Common myeloid progenitor, CD34-positive (primary cell): ENCODE data around the gene NCS1.
"Not testable (repeated sequence)": the region's sequence is repeated elsewhere in the genome, so short reads cannot be mapped to it uniquely, and the experiment has no call there.

ENCODE experiments used
- CTCF ChIA-PET: fragments of 350-600 bp; sonication (Branson Sonifier 250); formaldehyde crosslinking; loops from one replicate; lab custom pipeline; 2021; ENCODE audit warnings: antibody characterized with exemption; lab: Charles Lee
- POLR2A ChIA-PET: fragments of 350-600 bp; sonication (Branson Sonifier 250); formaldehyde crosslinking; loops from one replicate; lab custom pipeline; 2021; ENCODE audit warnings: antibody characterized with exemption; lab: Charles Lee
- DNase-seq, 3 donors: peaks; one replicate each; pipeline versions ENCODE4 v3.0.0 to v3.0.0-alpha.2; 2013
- H3K27ac ChIP-seq, 2 experiments: 1 replicate in 1 of 2; 2 replicates in 1 of 2; pipeline ENCODE4 v1.7.0; 2013; ENCODE audit warnings: inconsistent platforms in 2 of 2, low read length in 2 of 2, mild to moderate bottlenecking in 2 of 2, low read depth in 1 of 2, moderate library complexity in 1 of 2; ENCODE audit not compliant: severe bottlenecking in 2 of 2, insufficient read depth in 1 of 2, poor library complexity in 1 of 2
- H3K27me3 ChIP-seq, 5 experiments: replicated peaks in 2 of 5; 1 replicate in 3 of 5; 2 replicates in 2 of 5; pipeline versions ENCODE4 v1.6.1 to v1.7.0; 2013; ENCODE audit warnings: low read length in 4 of 5, mild to moderate bottlenecking in 2 of 5, moderate library complexity in 2 of 5, inconsistent platforms in 1 of 5; ENCODE audit not compliant: insufficient read depth in 5 of 5, control insufficient read depth in 4 of 5
- H3K36me3 ChIP-seq, 4 experiments: 1 replicate in 2 of 4; 2 replicates in 2 of 4; pipeline versions ENCODE4 v1.6.1 to v1.7.0; 2013; ENCODE audit warnings: low read length in 3 of 4, control low read depth in 1 of 4, mild to moderate bottlenecking in 1 of 4; ENCODE audit not compliant: control insufficient read depth in 4 of 4, insufficient read depth in 4 of 4
- H3K4me1 ChIP-seq, 4 experiments: 1 replicate in 3 of 4; 2 replicates in 1 of 4; pipeline versions ENCODE4 v1.6.1 to v1.7.1; 2013; ENCODE audit warnings: low read length in 3 of 4, mild to moderate bottlenecking in 3 of 4, control low read depth in 1 of 4, inconsistent platforms in 1 of 4, moderate library complexity in 1 of 4; ENCODE audit not compliant: control insufficient read depth in 4 of 4, insufficient read depth in 4 of 4; ENCODE audit errors: control extremely low read depth in 1 of 4
- H3K4me3 ChIP-seq, 7 experiments: 1 replicate in 4 of 7; 2 replicates in 3 of 7; pipeline versions ENCODE4 v1.5.1 to v1.7.0; 2013; ENCODE audit warnings: mild to moderate bottlenecking in 7 of 7, low read length in 6 of 7, moderate library complexity in 6 of 7, inconsistent platforms in 2 of 7, low read depth in 2 of 7, control low read depth in 1 of 7; ENCODE audit not compliant: insufficient read depth in 4 of 7, control insufficient read depth in 1 of 7; ENCODE audit errors: extremely low read depth in 1 of 7
- H3K9me3 ChIP-seq, 5 experiments: 1 replicate in 4 of 5; 2 replicates in 1 of 5; pipeline versions ENCODE4 v1.6.1 to v1.7.1; 2013; ENCODE audit warnings: low read length in 4 of 5, mild to moderate bottlenecking in 2 of 5, inconsistent platforms in 1 of 5, low read depth in 1 of 5, moderate library complexity in 1 of 5; ENCODE audit not compliant: control insufficient read depth in 4 of 5, insufficient read depth in 2 of 5; ENCODE audit errors: control extremely low read depth in 1 of 5
- WGBS: methylation state at CpG from one replicate; pipeline ENCODE4 v1.1.5; 2013; ENCODE audit not compliant: insufficient coverage; 5-methylcytosine and 5-hydroxymethylcytosine counted together

Gene NCS1

DNA sequence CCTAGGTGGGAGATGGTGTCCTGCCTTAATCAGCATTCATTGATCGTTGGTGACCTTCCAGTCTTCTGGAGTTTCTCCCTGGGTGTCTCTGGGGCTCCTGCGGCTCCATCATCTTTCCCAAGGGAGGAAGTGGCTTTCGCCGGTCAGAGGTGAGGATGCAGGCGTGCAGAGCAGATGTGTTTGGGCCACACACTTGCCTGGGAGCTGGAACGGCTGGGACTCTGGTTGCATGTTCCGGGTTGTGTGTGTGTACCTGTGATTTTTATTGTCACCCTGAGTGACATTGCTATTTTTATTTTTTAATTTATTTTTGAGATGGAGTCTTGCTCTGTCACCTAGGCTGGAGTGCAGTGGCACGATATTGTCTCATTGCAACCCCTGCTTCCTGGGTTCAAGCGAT is 103.0 kb downstream of the NCS1 start:
- POLR2A ChIA-PET: no interaction called here

DNA sequence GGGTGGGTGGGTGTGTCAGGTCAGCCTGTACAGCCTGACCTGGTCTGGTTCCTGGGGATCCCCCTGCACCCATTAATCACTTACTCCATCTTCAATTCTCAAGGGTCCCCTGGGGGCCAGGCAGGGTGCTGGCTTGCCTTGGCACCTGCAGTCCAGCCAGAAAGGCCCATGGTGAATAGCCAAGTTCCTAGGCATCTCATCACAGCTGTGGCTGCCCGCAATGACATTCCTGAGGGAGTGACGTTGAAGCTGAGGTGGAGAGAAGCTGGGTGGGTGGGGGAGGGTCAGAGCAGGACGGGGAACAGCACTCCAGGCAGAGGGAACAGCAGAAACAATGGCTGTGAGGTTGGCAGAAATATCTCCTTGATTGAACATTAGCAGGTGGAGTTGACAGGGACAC is 103.9 kb downstream of the NCS1 start:
- Histone ChIP-seq H3K36me3 (no peaks in the 10 kb centered on the region), H3K4me1 (no peaks in the 10 kb centered on the region), H3K9me3 (no peaks in the 10 kb centered on the region), H3K27me3 (peaks cover 0 to 12% (median 4%) of the 10 kb centered on the region in 5 experiments), H3K27ac (no peak overlapping the region), H3K4me3 (no peak overlapping the region)
- POLR2A ChIA-PET: no interaction called here
- no peak for DNase-seq
- WGBS: 100% methylated on average over 3 of the region's 3 CpGs
- CTCF ChIA-PET: no interaction called here

More for the DNA sequence above, 103.0 kb downstream of the NCS1 start:
- DNase-seq: no peak
- H3K4me1 ChIP-seq: no peaks in the 10 kb centered on the region
- no peaks in the 10 kb centered on the region for H3K36me3 ChIP-seq
- no peaks in the 10 kb centered on the region for H3K9me3 ChIP-seq
- peaks cover 0 to 19% (median 9%) of the 10 kb centered on the region in 5 experiments for H3K27me3 ChIP-seq
- no peak overlapping the region for H3K27ac ChIP-seq
- CTCF ChIA-PET: no interaction called here
- no peak overlapping the region for H3K4me3 ChIP-seq
- 85% methylated on average over 4 of the region's 9 CpGs for WGBS

DNA sequence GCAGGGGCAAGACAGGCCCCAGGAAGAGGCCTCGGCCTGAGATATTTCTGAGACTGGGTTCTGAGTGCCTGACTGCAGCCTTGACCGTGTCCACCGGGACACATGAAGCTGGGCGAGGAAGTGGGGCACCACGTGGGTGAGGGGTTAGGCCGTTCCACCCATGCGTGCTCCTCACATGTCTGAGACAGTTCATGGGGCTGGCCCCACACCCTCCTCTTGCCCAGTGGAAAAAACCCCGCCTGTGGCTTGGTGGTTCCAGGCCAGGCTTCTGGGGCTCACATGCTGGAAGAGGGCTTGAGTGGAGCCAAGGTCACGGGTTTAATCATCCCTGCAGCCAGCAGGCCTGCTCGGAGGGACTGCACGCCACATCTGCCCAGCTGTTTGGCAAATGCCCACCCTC is 104.8 kb downstream of the NCS1 start:
- no peak overlapping the region for H3K4me3 ChIP-seq
- DNase-seq: no peak
- WGBS: 96% methylated on average over 11 of the region's 11 CpGs
- CTCF ChIA-PET: no interaction called here
- peaks cover 0 to 6% (median 0%) of the 10 kb centered on the region in 5 experiments for H3K27me3 ChIP-seq
- no peaks in the 10 kb centered on the region for H3K36me3 ChIP-seq
- POLR2A ChIA-PET: no interaction called here
- no peak overlapping the region for H3K27ac ChIP-seq
- H3K4me1 ChIP-seq: no peaks in the 10 kb centered on the region
- no peaks in the 10 kb centered on the region for H3K9me3 ChIP-seq

DNA sequence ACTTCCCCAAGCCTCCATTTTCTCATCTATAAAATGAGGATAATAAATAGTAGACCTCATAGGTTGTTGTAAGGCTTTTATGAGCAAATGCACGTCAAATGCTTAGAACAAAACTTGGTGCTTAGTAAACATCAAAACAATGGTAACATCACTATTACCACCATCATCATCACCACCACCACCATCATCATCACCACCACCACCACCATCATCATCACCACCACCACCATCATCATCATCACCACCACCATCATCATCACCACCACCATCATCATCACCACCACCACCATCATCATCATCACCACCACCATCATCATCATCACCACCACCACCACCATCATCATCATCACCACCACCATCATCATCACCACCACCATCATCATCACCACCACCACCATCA is 105.3 kb downstream of the NCS1 start:
- H3K9me3 ChIP-seq, H3K27ac ChIP-seq, H3K4me1 ChIP-seq, DNase-seq, H3K27me3 ChIP-seq, H3K36me3 ChIP-seq, POLR2A ChIA-PET, H3K4me3 ChIP-seq, CTCF ChIA-PET: not testable (repeated sequence)
- WGBS: no CpG with 5 or more reads among the region's 1 CpG

DNA sequence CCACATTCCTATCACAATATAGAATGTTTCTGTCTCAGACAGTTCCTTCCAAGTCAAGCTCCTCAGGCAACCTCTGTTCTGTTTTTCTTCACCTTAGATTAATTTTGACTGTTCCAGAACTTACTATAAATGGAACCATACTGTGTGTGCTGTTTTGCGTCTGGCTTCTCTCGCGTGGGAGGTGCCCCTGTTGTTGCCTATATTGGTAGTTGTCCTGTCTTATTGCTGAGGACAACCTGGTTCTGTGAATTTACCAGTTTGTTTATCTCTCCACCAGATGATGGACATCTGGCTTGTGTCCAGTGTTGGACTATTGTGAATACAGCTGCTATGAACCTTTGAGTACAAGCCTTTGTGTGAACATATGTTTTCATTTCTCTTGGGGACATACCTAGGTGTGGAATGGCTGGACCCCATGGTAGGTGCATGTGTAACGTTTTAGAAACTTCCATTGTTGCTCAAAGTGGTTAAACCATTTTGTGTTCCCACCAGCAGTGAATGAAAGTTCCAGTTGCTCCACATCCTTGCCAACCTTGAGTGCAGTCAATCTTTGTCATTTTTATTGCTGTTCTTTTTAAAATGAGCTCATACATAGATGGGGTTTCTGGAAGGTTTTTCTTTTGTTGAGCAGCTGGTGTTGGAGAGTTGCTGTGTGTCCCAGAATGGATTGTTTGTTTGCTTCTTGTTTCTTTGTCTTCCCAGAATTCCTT is 111.5 kb downstream of the NCS1 start:
- POLR2A ChIA-PET: interaction anchor here (0.7 kb wide), 1 partner anchor 94 kb away, joined by 3 read pairs; no protein-coding TSS in a partner anchor
- no peak overlapping the region for H3K27ac ChIP-seq
- peaks cover 0 to 46% (median 3%) of the 10 kb centered on the region in 5 experiments for H3K27me3 ChIP-seq
- H3K36me3 ChIP-seq: no peaks in the 10 kb centered on the region
- 96% methylated on average over 3 of the region's 4 CpGs for WGBS
- H3K4me1 ChIP-seq: no peaks in the 10 kb centered on the region
- H3K9me3 ChIP-seq: no peaks in the 10 kb centered on the region
- no peak for DNase-seq
- CTCF ChIA-PET: no interaction called here
- no peak overlapping the region for H3K4me3 ChIP-seq

DNA sequence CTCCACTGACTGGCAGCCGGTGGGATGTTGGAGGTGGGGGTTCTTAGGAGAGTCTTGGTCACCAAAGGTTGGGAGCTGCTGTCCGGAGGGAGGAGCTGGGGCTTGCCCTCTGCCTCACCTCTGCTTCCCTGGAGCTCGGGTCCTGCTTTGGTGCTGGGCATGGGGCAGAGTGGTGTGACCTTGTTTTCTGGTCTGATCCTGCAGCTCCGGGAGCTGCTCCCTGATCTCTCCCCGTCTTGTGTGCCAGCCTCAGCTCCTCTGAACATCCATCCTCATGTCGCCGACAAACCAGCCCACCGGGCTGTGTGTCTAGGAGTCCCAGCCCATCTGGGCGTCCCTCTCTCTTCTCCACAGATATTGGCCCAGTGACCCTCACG is 112.0 kb downstream of the NCS1 start:
- Histone ChIP-seq H3K27ac (no peak overlapping the region), H3K4me3 (no peak overlapping the region), H3K4me1 (no peaks in the 10 kb centered on the region), H3K9me3 (no peaks in the 10 kb centered on the region), H3K27me3 (peaks cover 0 to 51% (median 3%) of the 10 kb centered on the region in 5 experiments), H3K36me3 (no peaks in the 10 kb centered on the region)
- WGBS: 85% methylated on average over 10 of the region's 10 CpGs
- POLR2A ChIA-PET: no interaction called here
- no peak for DNase-seq
- CTCF ChIA-PET: no interaction called here

DNA sequence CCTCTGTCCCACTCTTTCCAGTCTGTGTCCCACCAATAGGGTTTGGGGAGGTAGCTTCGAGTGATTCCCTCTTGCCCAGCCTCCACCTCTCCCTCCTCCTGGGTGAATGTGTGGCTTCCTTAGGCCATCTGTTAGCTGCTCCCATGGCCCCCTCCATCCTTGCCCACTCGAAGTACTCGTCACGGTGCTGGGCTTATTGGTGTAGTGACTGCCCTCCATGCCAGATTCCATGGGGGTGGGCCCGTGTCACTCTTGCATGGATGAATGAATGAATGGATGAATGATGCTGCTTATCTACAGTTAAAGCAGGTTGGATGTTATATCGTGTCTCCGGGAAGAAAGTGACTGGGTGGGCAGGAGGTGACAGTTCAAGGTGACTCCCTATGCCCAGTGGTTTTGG is 112.5 kb downstream of the NCS1 start:
- Histone ChIP-seq H3K4me1 (no peaks in the 10 kb centered on the region), H3K36me3 (no peaks in the 10 kb centered on the region), H3K27me3 (peaks cover 0 to 56% (median 3%) of the 10 kb centered on the region in 5 experiments), H3K4me3 (no peak overlapping the region), H3K9me3 (no peaks in the 10 kb centered on the region), H3K27ac (no peak overlapping the region)
- POLR2A ChIA-PET: no interaction called here
- CTCF ChIA-PET: no interaction called here
- WGBS: 97% methylated on average over 6 of the region's 7 CpGs
- no peak for DNase-seq
